ENCODE measurements around the gene BMPR1B. TPM values are rescaled to one million over a fixed set of nuclear protein-coding genes. Genes with fewer than 3 reads are reported as not detected.

Gene BMPR1B
- total and polyA plus RNA-seq, 2 of the 8 experiments (the other 6 are each of a cell fraction or from before 2014, with no cell fraction given): 0.14 to 1.1 TPM

- no peak overlapping the region for H3K27ac ChIP-seq (ENCODE audit: low read depth, low read length)
- H2AK5ac ChIP-seq (ENCODE audit: low read depth, low read length): no peak overlapping the region
- no peaks in the 10 kb centered on the region for H3K79me1 ChIP-seq (ENCODE audit: low read depth, low read length)
- POLR2A ChIA-PET (ENCODE audit: partially characterized antibody): no interaction called here
- H3K27me3 ChIP-seq (replicated peaks in 1 of 4; ENCODE audit: control insufficient read depth in 3 of 4, extremely low read depth in 1 of 4, insufficient read depth in 3 of 4, low read length in 3 of 4): no peaks in the 10 kb centered on the region
- no peaks in the 10 kb centered on the region for H3K79me2 ChIP-seq (ENCODE audit: control insufficient read depth in 1 of 2, insufficient read depth in 2 of 2, low read length in 2 of 2)
- H2BK15ac ChIP-seq (ENCODE audit: low read length): no peak overlapping the region
- no peak overlapping the region for H3K18ac ChIP-seq (ENCODE audit: extremely low read depth, low read length)
- H4K20me1 ChIP-seq (replicated peaks in 1 of 2; ENCODE audit: control insufficient read depth in 1 of 2, insufficient read depth in 2 of 2, low read length in 2 of 2): no peaks in the 10 kb centered on the region
- H4K91ac ChIP-seq (replicated peaks; ENCODE audit: insufficient read length, low read length): no peak overlapping the region
- H3K4me2 ChIP-seq (ENCODE audit: insufficient read depth in 1 of 2, low read depth in 2 of 2, low read length in 2 of 2): no peak overlapping the region
- no peaks in the 10 kb centered on the region; a peak in 1 of 4 replicates for H3K9me3 ChIP-seq (ENCODE audit: insufficient read depth in 2 of 2, low read depth in 1 of 2, low read length in 1 of 2)
- no peak overlapping the region for H2AFZ ChIP-seq (ENCODE audit: low read length)
- H3K9ac ChIP-seq (replicated peaks in 1 of 4; ENCODE audit: extremely low read depth in 1 of 4, low read depth in 3 of 4, low read length in 3 of 4): no peak overlapping the region
- no peak overlapping the region for H2BK20ac ChIP-seq (ENCODE audit: low read length)
- no peak overlapping the region for H3K56ac ChIP-seq (replicated peaks; ENCODE audit: insufficient read length, low read depth, low read length)
- FAIRE-seq: no peak
- H3K23ac ChIP-seq (ENCODE audit: insufficient read length): no peak overlapping the region
- H2BK12ac ChIP-seq (ENCODE audit: low read depth, low read length): no peak overlapping the region
- CTCF ChIA-PET (ENCODE audit: partially characterized antibody): interaction anchor here (1.2 kb wide), 1 partner anchor 12 kb away, joined by 4 read pairs; no protein-coding TSS in a partner anchor
- no peaks in the 10 kb centered on the region for H3K36me3 ChIP-seq (ENCODE audit: control insufficient read depth in 2 of 4, insufficient read depth in 4 of 4, low read length in 3 of 4)
- no peak overlapping the region for H2BK120ac ChIP-seq (replicated peaks; ENCODE audit: low read depth, low read length)
- H3K4me1 ChIP-seq (replicated peaks in 1 of 4; ENCODE audit: control insufficient read depth in 3 of 4, insufficient read depth in 4 of 4, low read length in 3 of 4): no peaks in the 10 kb centered on the region
- H4K5ac ChIP-seq (ENCODE audit: insufficient read length, low read depth, low read length): no peak overlapping the region
- H4K8ac ChIP-seq (ENCODE audit: extremely low read depth, insufficient read depth, low read length): no peak overlapping the region
- H3K4ac ChIP-seq (replicated peaks; ENCODE audit: insufficient read length, low read depth, low read length): no peak overlapping the region
- H3K4me3 ChIP-seq (ENCODE audit: extremely low read depth in 1 of 4, insufficient read depth in 2 of 4, low read depth in 3 of 4, low read length in 4 of 4): no peak overlapping the region
- no peak overlapping the region for H3K14ac ChIP-seq (ENCODE audit: insufficient read length)
- 73% methylated on average over 1 of the region's 1 CpG; no CpG with 5 or more reads in 1 of the 2 experiments for WGBS, 2 experiments (ENCODE audit: extremely low coverage in 1 of 2, insufficient coverage in 1 of 2, insufficient read length in 1 of 2, insufficient replicate concordance in 2 of 2, low coverage in 1 of 2, low lambda C conversion rate in 2 of 2, missing lambda C conversion rate in 1 of 2)
- no peak for DNase-seq (ENCODE audit: low read depth in 1 of 2, low spot score in 2 of 2)
- H3K23me2 ChIP-seq (ENCODE audit: low read depth, low read length): no peaks in the 10 kb centered on the region
- no peak overlapping the region for H2BK5ac ChIP-seq (ENCODE audit: low read depth, low read length)
- TF ChIP-seq EZH2 (IDR thresholded peaks at IDR 0.05; ENCODE audit: low read depth, low read length, severe bottlenecking) (no peak), POLR2A (IDR thresholded peaks at IDR 0.05; ENCODE audit: control extremely low read depth in 1 of 2, low read depth in 2 of 2, low read length in 2 of 2) (no peak), SRF (IDR thresholded peaks at IDR 0.05; ENCODE audit: low read depth, low read length) (no peak)
Observed at GRCh38 chr4:94741304-94741703, 16.5 kb upstream of the BMPR1B start.

Data from H1 (cell line).